Measurements from ENCODE around the gene LRRTM4. TPM values are rescaled to one million over a fixed set of nuclear protein-coding genes. Genes with fewer than 3 reads are reported as not detected.

The LRRTM4 gene
- polyA plus RNA-seq, 1 donor: 1.4 TPM

- DNase-seq: no peak
These were observed 536.6 kb downstream of the LRRTM4 start for GRCh38 chr2:76985387-76986136.

- no peak for DNase-seq
These were observed 537.8 kb downstream of the LRRTM4 start for GRCh38 chr2:76984359-76984758.

- DNase-seq: no peak
These were observed 541.9 kb downstream of the LRRTM4 start for GRCh38 chr2:76980067-76980787.

GRCh38 chr2:76977846-76978727 is 544.1 kb downstream of the LRRTM4 start:
- DNase-seq: no peak

- no peak for DNase-seq
These were observed 546.4 kb downstream of the LRRTM4 start for GRCh38 chr2:76975752-76976151.

GRCh38 chr2:76973610-76974009 is 548.6 kb downstream of the LRRTM4 start:
- DNase-seq: no peak

- no peak for DNase-seq
These were observed 556.4 kb downstream of the LRRTM4 start for GRCh38 chr2:76965772-76966171.

GRCh38 chr2:76958749-76959148 is 563.4 kb downstream of the LRRTM4 start:
- peak; percentile 72 for DNase-seq

GRCh38 chr2:76953733-76954347 is 568.3 kb downstream of the LRRTM4 start:
- DNase-seq: peak; percentile 57

- peak; percentile 6 for DNase-seq
These were observed 575.5 kb downstream of the LRRTM4 start for GRCh38 chr2:76946631-76947145.

- DNase-seq: no peak
These were observed 581.6 kb downstream of the LRRTM4 start for GRCh38 chr2:76940559-76940958.

GRCh38 chr2:76938153-76938552 is 584.0 kb downstream of the LRRTM4 start:
- no peak for DNase-seq

GRCh38 chr2:76932550-76932949 is 589.6 kb downstream of the LRRTM4 start:
- no peak for DNase-seq

- DNase-seq: no peak
These were observed 592.0 kb downstream of the LRRTM4 start for GRCh38 chr2:76930056-76930744.

GRCh38 chr2:76928026-76928425 is 594.1 kb downstream of the LRRTM4 start:
- no peak for DNase-seq

GRCh38 chr2:76921006-76921405 is 601.2 kb downstream of the LRRTM4 start:
- DNase-seq: no peak

- no peak for DNase-seq
These were observed 626.7 kb downstream of the LRRTM4 start for GRCh38 chr2:76895469-76895868.

GRCh38 chr2:76870581-76870980 is 651.6 kb downstream of the LRRTM4 start:
- no peak for DNase-seq

GRCh38 chr2:76870011-76870410 is 652.2 kb downstream of the LRRTM4 start:
- no peak for DNase-seq

- no peak for DNase-seq
These were observed 654.3 kb downstream of the LRRTM4 start for GRCh38 chr2:76867854-76868253.

- DNase-seq: no peak
These were observed 655.7 kb downstream of the LRRTM4 start for GRCh38 chr2:76866464-76866863.

Data from left kidney (tissue), 2 donors.